Endometrium (tissue), 2 donors: ENCODE results near the gene RFPL3.
A peak's percentile ranks its signal among the peaks of the same experiment; 100 is the strongest.
"Not testable (repeated sequence)": the region's sequence is repeated elsewhere in the genome, so short reads cannot be mapped to it uniquely, and the experiment has no call there.

ENCODE experiments used
- FAIRE-seq: peaks from 2 replicates; lab custom pipeline; 2012; peaks lifted over from hg19 to GRCh38; lab: Jason Lieb, UNC
- donor health status: control.
- donor health status: control.

The RFPL3 gene

GRCh38 chr22:32353840-32354239, 3.8 kb upstream of the RFPL3 start:
- FAIRE-seq, result no peak

GRCh38 chr22:32354360-32355351, 3.0 kb upstream of the RFPL3 start:
- FAIRE-seq, result no peak

GRCh38 chr22:32355760-32356159, 1.9 kb upstream of the RFPL3 start:
- FAIRE-seq, result no peak

GRCh38 chr22:32360096-32360495, 2.4 kb downstream of the RFPL3 start:
- FAIRE-seq, result not testable (repeated sequence)

GRCh38 chr22:32361257-32361656, 3.6 kb downstream of the RFPL3 start:
- FAIRE-seq, result peak; percentile 33

- FAIRE-seq, result no peak
Observed at GRCh38 chr22:32364210-32364609, 6.5 kb downstream of the RFPL3 start.

GRCh38 chr22:32375678-32376450, 18.2 kb downstream of the RFPL3 start:
- FAIRE-seq, result no peak

- FAIRE-seq, result no peak
Observed at GRCh38 chr22:32376681-32377080, 19.0 kb downstream of the RFPL3 start.

GRCh38 chr22:32378707-32379272, 21.1 kb downstream of the RFPL3 start:
- FAIRE-seq, result no peak

- FAIRE-seq, result no peak
Observed at GRCh38 chr22:32380991-32381390, 23.3 kb downstream of the RFPL3 start.

GRCh38 chr22:32385681-32386080, 28.0 kb downstream of the RFPL3 start:
- FAIRE-seq, result no peak

- FAIRE-seq, result no peak
Observed at GRCh38 chr22:32389685-32390084, 32.0 kb downstream of the RFPL3 start.

- FAIRE-seq, result no peak
Observed at GRCh38 chr22:32395107-32395506, 37.4 kb downstream of the RFPL3 start.

GRCh38 chr22:32396255-32396654, 38.6 kb downstream of the RFPL3 start:
- no peak for FAIRE-seq

GRCh38 chr22:32396746-32397145, 39.1 kb downstream of the RFPL3 start:
- no peak for FAIRE-seq

GRCh38 chr22:32401486-32401885, 43.8 kb downstream of the RFPL3 start:
- no peak for FAIRE-seq

GRCh38 chr22:32404021-32404420, 46.4 kb downstream of the RFPL3 start:
- FAIRE-seq, result no peak

GRCh38 chr22:32407312-32407711, 49.6 kb downstream of the RFPL3 start:
- no peak for FAIRE-seq

GRCh38 chr22:32407936-32408335, 50.3 kb downstream of the RFPL3 start:
- FAIRE-seq, result no peak

- FAIRE-seq, result no peak
Observed at GRCh38 chr22:32409977-32410376, 52.3 kb downstream of the RFPL3 start.

- no peak for FAIRE-seq
Observed at GRCh38 chr22:32410459-32410858, 52.8 kb downstream of the RFPL3 start.
